GM12891 (cell line): Measurements from ENCODE around the gene DENND5A.

ENCODE experiments used
- POLR2A ChIP-seq: IDR thresholded peaks from 2 replicates; pipeline ENCODE4 v1.6.1; 2011; ENCODE audit warnings: low read depth, low read length, control low read depth
- POLR2AphosphoS5 ChIP-seq: IDR thresholded peaks from 2 replicates; pipeline ENCODE4 v1.6.1; 2011; ENCODE audit warnings: low read depth, low read length, control low read depth
- TAF1 ChIP-seq: IDR thresholded peaks from 2 replicates; pipeline ENCODE4 v1.6.1; 2011; ENCODE audit warnings: low read depth, low read length, control low read depth

GRCh38 chr11:9193316-9193715, 71.8 kb downstream of the DENND5A start:
- TF ChIP-seq POLR2A: no peak
- no peak for TF ChIP-seq POLR2AphosphoS5
- TF ChIP-seq TAF1: no peak
